HCT116 (cell line): ENCODE data around the gene DCTN4. TPM values are rescaled to one million over a fixed set of nuclear protein-coding genes. Genes with fewer than 3 reads are reported as not detected.

Experiments
- ATAC-seq: fragments of 200-7000 bp; cut with Tn5 transposase; 2 replicates; pipeline ENCODE4 v1.9.1; 2020; ENCODE audit warnings: mild to moderate bottlenecking, moderate library complexity
- BruUV-seq: library from RNA; stranded (reverse); fragments of 400-500 nt; replicated peaks from 2 replicates; lab custom pipeline; 2021; lab: Mats Ljungman, UMichigan
- CTCF ChIA-PET: fragments of 300-600 bp; sonication (Branson Sonifier 250); formaldehyde crosslinking; loops from one replicate; lab custom pipeline; 2021; ENCODE audit warnings: antibody characterized with exemption; lab: Charles Lee
- POLR2A ChIA-PET: fragments of 300-600, 350-600 bp; sonication (Branson Sonifier 250); formaldehyde crosslinking; loops from one replicate; lab custom pipeline; 2021; ENCODE audit warnings: antibody characterized with exemption; lab: Charles Lee
- RAD21 ChIA-PET, 2 experiments: fragments of 300-600 bp; sonication (Branson Sonifier 250); formaldehyde crosslinking; loops; one replicate each; lab custom pipeline; 2023; ENCODE audit warnings: low total read pairs in 2 of 2; ENCODE audit not compliant: uncharacterized antibody in 2 of 2, unreplicated experiment in 2 of 2, low non-redundant PET in 1 of 2; lab: Charles Lee
- DNase-seq: peaks from one replicate; pipeline ENCODE4 v3.0.0-alpha.2; 2010; ENCODE audit warnings: low read depth, low spot score
- H2AFZ ChIP-seq: fragments of 200-600 bp; shearing (Covaris generic), sonication (generic); 2 replicates; pipeline ENCODE4 v1.6.1; 2017; ENCODE audit warnings: low read depth, mixed run types, mixed read lengths, antibody characterized with exemption, low read length; ENCODE audit not compliant: poor library complexity, severe bottlenecking
- H3K27ac ChIP-seq: 2 replicates; pipeline ENCODE4 v1.5.1; 2012; ENCODE audit warnings: low read depth, low read length
- H3K27me3 ChIP-seq: fragments of 200-600 bp; sonication (generic); 2 replicates; pipeline ENCODE4 v1.6.1; 2016; ENCODE audit warnings: mixed run types, low read length, mixed read lengths; ENCODE audit not compliant: insufficient read depth
- H3K36me3 ChIP-seq, 2 experiments: fragments of 200-500 bp in 1 of 2; fragments of 200-600 bp in 1 of 2; sonication (Bioruptor generic) in 1 of 2; sonication (generic) in 1 of 2; 2 replicates each; pipeline versions ENCODE4 v1.5.1 to v1.6.1; 2014 to 2016; ENCODE audit warnings: low read length in 2 of 2, inconsistent platforms in 1 of 2, mixed read lengths in 1 of 2, mixed run types in 1 of 2; ENCODE audit not compliant: insufficient read depth in 2 of 2, control insufficient read depth in 1 of 2
- H3K4me1 ChIP-seq, 2 experiments: fragments of 200-600 bp in 1 of 2; sonication (generic) in 1 of 2; 2 replicates each; pipeline versions ENCODE4 v1.5.1 to v1.6.1; 2012 to 2017; ENCODE audit warnings: low read length in 2 of 2, inconsistent platforms in 1 of 2, mild to moderate bottlenecking in 1 of 2, mixed read lengths in 1 of 2, mixed run types in 1 of 2, moderate library complexity in 1 of 2; ENCODE audit not compliant: insufficient read depth in 2 of 2, control insufficient read depth in 1 of 2
- H3K4me2 ChIP-seq: fragments of 200-600 bp; sonication (generic); 2 replicates; pipeline ENCODE4 v1.6.1; 2017; ENCODE audit warnings: mixed run types, low read length, mixed read lengths
- H3K4me3 ChIP-seq, 2 experiments: fragments of 200-600 bp in 1 of 2; sonication (generic) in 1 of 2; replicated peaks in 1 of 2; 2 replicates each; pipeline ENCODE4 v1.5.1; 2011 to 2016; ENCODE audit warnings: low read length in 2 of 2, control low read depth in 1 of 2, low read depth in 1 of 2, mild to moderate bottlenecking in 1 of 2, mixed read lengths in 1 of 2, mixed run types in 1 of 2
- H3K79me2 ChIP-seq: fragments of 200-600 bp; sonication (generic); 2 replicates; pipeline ENCODE4 v1.6.1; 2017; ENCODE audit warnings: mild to moderate bottlenecking, mixed run types, low read length, moderate library complexity, mixed read lengths; ENCODE audit not compliant: insufficient read depth
- H3K9ac ChIP-seq: fragments of 200-600 bp; sonication (generic); 2 replicates; pipeline ENCODE4 v1.6.1; 2016; ENCODE audit warnings: low read length, mixed read lengths
- H3K9me2 ChIP-seq: fragments of 200-600 bp; sonication (generic), shearing (Covaris generic); 2 replicates; pipeline ENCODE4 v1.6.1; 2017; ENCODE audit warnings: mixed run types, mild to moderate bottlenecking, moderate library complexity; ENCODE audit not compliant: insufficient read depth
- H3K9me3 ChIP-seq, 2 experiments: fragments of 200-500 bp in 1 of 2; fragments of 200-600 bp in 1 of 2; sonication (Bioruptor generic) in 1 of 2; sonication (generic) in 1 of 2; 2 replicates each; pipeline ENCODE4 v1.6.1; 2014 to 2017; ENCODE audit warnings: low read length in 2 of 2, mixed read lengths in 2 of 2, inconsistent platforms in 1 of 2, low read depth in 1 of 2, mild to moderate bottlenecking in 1 of 2, mixed run types in 1 of 2, moderate library complexity in 1 of 2; ENCODE audit not compliant: control insufficient read depth in 1 of 2, insufficient read depth in 1 of 2
- H4K20me1 ChIP-seq: fragments of 200-600 bp; sonication (generic), shearing (Covaris generic); 2 replicates; pipeline ENCODE4 v1.6.1; 2017; ENCODE audit warnings: mixed run types, mild to moderate bottlenecking, moderate library complexity; ENCODE audit not compliant: insufficient read depth
- CTCF ChIP-seq, 3 experiments: fragments of 200-600 bp in 1 of 3; sonication (generic) in 1 of 3; IDR thresholded peaks in 2 of 3; conservative IDR thresholded peaks in 1 of 3; 2 replicates each; pipeline ENCODE4 v1.5.1; 2012 to 2017; ENCODE audit warnings: low read depth in 2 of 3, low read length in 2 of 3, antibody characterized with exemption in 1 of 3, borderline replicate concordance in 1 of 3, control low read depth in 1 of 3, mild to moderate bottlenecking in 1 of 3, mixed read lengths in 1 of 3, mixed run types in 1 of 3, moderate library complexity in 1 of 3; ENCODE audit not compliant: insufficient read depth in 1 of 3
- EZH2 ChIP-seq: fragments of 200-600 bp; sonication (generic); IDR thresholded peaks from 2 replicates; pipeline ENCODE4 v1.6.1; 2017; ENCODE audit warnings: antibody characterized with exemption, mixed run types
- SP1 ChIP-seq: IDR thresholded peaks from 2 replicates; pipeline ENCODE4 v1.6.1; 2012; ENCODE audit warnings: low read depth
- intact Hi-C: fragments of 100-400 bp; cut with micrococcal nuclease; formaldehyde crosslinking; loops from 2 replicates; pipeline ENCODE4 v1.10.0; 2022
- total RNA-seq: library from RNA; stranded (reverse); gene quantifications from one replicate; pipeline ENCODE4 v1.2.1, GENCODE V29; 2021; ENCODE audit not compliant: unreplicated experiment
- TF ChIP-seq, protein P1 (sequence below): IDR thresholded peaks from 2 replicates; pipeline ENCODE4 v1.6.1; 2012

DCTN4 gene
- total RNA-seq, 1 experiment from 2014 or later = 78.8 TPM

DNA sequence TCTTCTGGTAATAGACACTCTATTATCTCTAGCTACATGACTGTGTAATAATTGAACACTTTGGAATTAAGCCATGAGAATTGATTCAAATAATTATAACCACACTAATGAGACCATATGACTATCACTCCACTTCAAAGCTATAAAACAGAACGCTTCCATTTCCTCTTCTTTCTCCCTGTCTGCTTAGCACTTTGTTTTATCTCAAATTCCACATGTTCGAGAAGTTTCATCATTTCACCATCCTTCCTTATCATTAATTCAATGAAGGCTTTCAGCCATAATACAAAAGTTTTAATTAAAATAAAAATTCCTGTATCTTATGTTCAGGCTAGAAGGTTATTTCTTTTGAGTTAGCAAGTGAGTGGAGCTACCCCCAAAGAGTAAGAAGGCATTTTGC, 7.4 kb upstream of the DCTN4 start:
- no TSS peak for BruUV-seq
- RAD21 ChIA-PET = no interaction called here

GRCh38 chr5:150765799-150766169, 7.0 kb upstream of the DCTN4 start:
- BruUV-seq = no TSS peak
- Histone ChIP-seq H2AFZ (no peak overlapping the region), H4K20me1 (no peaks in the 10 kb centered on the region), H3K4me2 (no peak overlapping the region), H3K4me3 (no peak overlapping the region), H3K9me2 (no peaks in the 10 kb centered on the region), H3K9me3 (no peaks in the 10 kb centered on the region), H3K9ac (no peak overlapping the region), H3K36me3 (no peaks in the 10 kb centered on the region)
- ChIA-PET CTCF (no interaction called here), RAD21 (no interaction called here), POLR2A (no interaction called here)
- ATAC-seq = no peak
- TF ChIP-seq EZH2 (no peak), CTCF (IDR thresholded peaks at IDR 0.05 in 2 of 3, conservative IDR thresholded peaks at IDR 0.05 in 1 of 3; ENCODE audit: borderline replicate concordance in 1 of 3, insufficient read depth in 1 of 3, low read depth in 2 of 3, low read length in 2 of 3) (no peak), SP1 (no peak)
- TF ChIP-seq, all 23 proteins: peak for 0
- no peaks in the 10 kb centered on the region for H3K79me2 ChIP-seq
- no peaks in the 10 kb centered on the region for H3K27me3 ChIP-seq
- DNase-seq = no peak
- H3K27ac ChIP-seq = no peak overlapping the region
- intact Hi-C loops = no loop called here
- H3K4me1 ChIP-seq = 0 out of 4 replicates have a peak, but pooled peaks cover 0 to 6% of the 10 kb centered on the region in 2 experiments

More for the DNA sequence above, 7.4 kb upstream of the DCTN4 start:
- Histone ChIP-seq H3K9ac (no peak overlapping the region), H3K9me3 (no peaks in the 10 kb centered on the region), H3K4me2 (no peak overlapping the region), H3K27ac (no peak overlapping the region), H2AFZ (no peak overlapping the region), H3K36me3 (no peaks in the 10 kb centered on the region), H3K27me3 (no peaks in the 10 kb centered on the region), H3K9me2 (no peaks in the 10 kb centered on the region), H4K20me1 (no peaks in the 10 kb centered on the region), H3K79me2 (no peaks in the 10 kb centered on the region), H3K4me3 (no peak overlapping the region), H3K4me1 (0 out of 4 replicates have a peak, but pooled peaks cover 0 to 6% of the 10 kb centered on the region in 2 experiments)
- ChIA-PET POLR2A (interaction anchor here (0.9 kb wide), 1 partner anchor 23 kb away, joined by 3 read pairs; no protein-coding TSS in a partner anchor), CTCF (no interaction called here)
- TF ChIP-seq, protein P1, sequence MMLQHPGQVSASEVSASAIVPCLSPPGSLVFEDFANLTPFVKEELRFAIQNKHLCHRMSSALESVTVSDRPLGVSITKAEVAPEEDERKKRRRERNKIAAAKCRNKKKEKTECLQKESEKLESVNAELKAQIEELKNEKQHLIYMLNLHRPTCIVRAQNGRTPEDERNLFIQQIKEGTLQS = no peak
- ATAC-seq (no peak), DNase-seq (no peak)
- intact Hi-C loops = no loop called here
